ENCODE data around the gene OR10H4.
"Not testable (repeated sequence)": the region's sequence is repeated elsewhere in the genome, so short reads cannot be mapped to it uniquely, and the experiment has no call there.

GRCh38 chr19:15902898-15903297, 45.9 kb upstream of the OR10H4 start:
- TF ChIP-seq CTCF (IDR thresholded peaks at IDR 0.05; ENCODE audit: poor library complexity, severe bottlenecking); POLR2AphosphoS5 (IDR thresholded peaks at IDR 0.05); REST (IDR thresholded peaks at IDR 0.05; ENCODE audit: borderline replicate concordance); MXI1 (conservative IDR thresholded peaks at IDR 0.05; ENCODE audit: poor library complexity, severe bottlenecking); EP300 (conservative IDR thresholded peaks at IDR 0.05; ENCODE audit: poor library complexity, severe bottlenecking); SMC3 (conservative IDR thresholded peaks at IDR 0.05; ENCODE audit: poor library complexity): not testable (repeated sequence)
